B cell (primary cell): ENCODE results near the gene C3orf38. TPM values are rescaled to one million over a fixed set of nuclear protein-coding genes. Genes with fewer than 3 reads are reported as not detected.

Experiments used
- ATAC-seq: fragments of 200-7000 bp; cut with Tn5 transposase; one replicate; pipeline ENCODE4 v1.10.0; 2021; ENCODE audit warnings: low read depth, mild to moderate bottlenecking, moderate number of reproducible peaks, moderate library complexity
- CTCF ChIA-PET: fragments of 350-600 bp; sonication (Branson Sonifier 250); formaldehyde crosslinking; loops from one replicate; lab custom pipeline; 2021; ENCODE audit warnings: antibody characterized with exemption, inconsistent platforms; lab: Charles Lee
- POLR2A ChIA-PET: fragments of 350-600 bp; sonication (Branson Sonifier 250); formaldehyde crosslinking; loops from one replicate; lab custom pipeline; 2021; ENCODE audit warnings: antibody characterized with exemption; lab: Charles Lee
- DNase-seq: peaks from one replicate; pipeline ENCODE4 v3.0.0; 2013
- H2AFZ ChIP-seq: 2 replicates; pipeline ENCODE4 v1.6.1; 2012; ENCODE audit warnings: mild to moderate bottlenecking, low read depth, low read length; ENCODE audit not compliant: insufficient read depth, poor library complexity, severe bottlenecking
- H3K27ac ChIP-seq, 2 donors: 1 replicate in 1 of 2; 2 replicates in 1 of 2; pipeline ENCODE4 v1.5.1; 2012 to 2013; ENCODE audit warnings: low read length in 2 of 2, mild to moderate bottlenecking in 2 of 2, moderate library complexity in 1 of 2
- H3K27me3 ChIP-seq, 4 experiments: fragments of 200-600 bp in 1 of 4; sonication (generic) in 1 of 4; replicated peaks in 1 of 4; 1 replicate in 2 of 4; 2 replicates in 2 of 4; pipeline versions ENCODE4 v1.6.1 to v1.7.0; 2013 to 2016; ENCODE audit warnings: low read length in 3 of 4, mild to moderate bottlenecking in 2 of 4, mixed read lengths in 1 of 4, moderate library complexity in 1 of 4; ENCODE audit not compliant: insufficient read depth in 4 of 4, control insufficient read depth in 3 of 4; ENCODE audit errors: control extremely low read depth in 1 of 4
- H3K36me3 ChIP-seq, 2 experiments: replicated peaks in 1 of 2; 1 replicate in 1 of 2; 2 replicates in 1 of 2; pipeline versions ENCODE4 v1.6.1 to v1.7.1; 2013; ENCODE audit warnings: low read length in 1 of 2; ENCODE audit not compliant: insufficient read depth in 2 of 2, control insufficient read depth in 1 of 2; ENCODE audit errors: control extremely low read depth in 1 of 2, extremely low read depth in 1 of 2
- H3K4me1 ChIP-seq, 2 donors: fragments of 200-600 bp in 1 of 2; sonication (generic) in 1 of 2; 1 replicate in 1 of 2; 2 replicates in 1 of 2; pipeline versions ENCODE4 v1.5.1 to v1.6.1; 2013 to 2017; ENCODE audit warnings: low read length in 2 of 2; ENCODE audit not compliant: control insufficient read depth in 2 of 2, insufficient read depth in 2 of 2
- H3K4me2 ChIP-seq: replicated peaks from 2 replicates; pipeline ENCODE3; 2012; ENCODE audit warnings: mild to moderate bottlenecking, low read depth, low read length; ENCODE audit not compliant: poor library complexity, severe bottlenecking
- H3K4me3 ChIP-seq, 5 experiments: fragments of 200-600 bp in 1 of 5; sonication (generic) in 1 of 5; 1 replicate in 3 of 5; 2 replicates in 2 of 5; pipeline versions ENCODE4 v1.5.1 to v1.7.0; 2011 to 2016; ENCODE audit warnings: low read length in 4 of 5, mild to moderate bottlenecking in 4 of 5, low read depth in 2 of 5, control low read depth in 1 of 5, moderate library complexity in 1 of 5; ENCODE audit not compliant: insufficient read depth in 1 of 5; ENCODE audit errors: control extremely low read depth in 1 of 5, extremely low read depth in 1 of 5
- H3K79me2 ChIP-seq: fragments of 200-600 bp; sonication (generic); one replicate; pipeline ENCODE4 v1.6.0; 2016; ENCODE audit warnings: low read length; ENCODE audit not compliant: control insufficient read depth, insufficient read depth
- H3K9ac ChIP-seq: fragments of 200-600 bp; sonication (generic); 2 replicates; pipeline ENCODE4 v1.6.1; 2017; ENCODE audit warnings: mild to moderate bottlenecking, low read length, moderate library complexity
- H3K9me3 ChIP-seq, 3 donors: one replicate each; pipeline versions ENCODE4 v1.6.1 to v1.7.1; 2013; ENCODE audit warnings: low read length in 2 of 3; ENCODE audit not compliant: control insufficient read depth in 2 of 3, insufficient read depth in 1 of 3; ENCODE audit errors: control extremely low read depth in 1 of 3
- H4K20me1 ChIP-seq: 2 replicates; pipeline ENCODE4 v1.6.0; 2012; ENCODE audit warnings: mild to moderate bottlenecking, low read length; ENCODE audit not compliant: insufficient read depth, control insufficient read depth, poor library complexity, severe bottlenecking
- H3K27ac Mint-ChIP-seq: one replicate; pipeline ENCODE4 v1.8.0; 2021; ENCODE audit warnings: mixed read lengths
- H3K27me3 Mint-ChIP-seq: one replicate; pipeline ENCODE4 v1.8.0; 2021; ENCODE audit warnings: mixed read lengths
- H3K4me1 Mint-ChIP-seq: one replicate; pipeline ENCODE4 v1.8.0; 2021; ENCODE audit warnings: mixed read lengths
- H3K4me3 Mint-ChIP-seq: one replicate; pipeline ENCODE4 v1.8.0; 2021; ENCODE audit warnings: mixed read lengths
- H3K9me3 Mint-ChIP-seq: one replicate; pipeline ENCODE4 v1.8.0; 2022; ENCODE audit warnings: mixed read lengths; ENCODE audit not compliant: insufficient read depth
- CTCF ChIP-seq: fragments of 200-600 bp; IDR thresholded peaks from one replicate; pipeline ENCODE4 v1.8.0; 2022; ENCODE audit warnings: antibody characterized with exemption, mild to moderate bottlenecking
- EZH2 ChIP-seq: IDR thresholded peaks from 2 replicates; pipeline ENCODE4 v1.6.1; 2012; ENCODE audit warnings: borderline replicate concordance, low read depth, mild to moderate bottlenecking, moderate library complexity, low read length; ENCODE audit not compliant: insufficient read depth, poor library complexity, severe bottlenecking
- WGBS: methylation state at CpG from one replicate; pipeline ENCODE4 v1.1.5; 2013; ENCODE audit warnings: missing lambda C conversion rate; ENCODE audit not compliant: insufficient coverage; 5-methylcytosine and 5-hydroxymethylcytosine counted together
- intact Hi-C: fragments of 100-400 bp; cut with micrococcal nuclease; formaldehyde crosslinking; loops from one replicate; pipeline ENCODE4 v1.10.0; 2022
- polyA minus RNA-seq: library from RNA; depleted of rRNA, polyadenylated mRNA; stranded (reverse); fragments of >200 nt; gene quantifications from 2 replicates; pipeline ENCODE4 v1.2.3, GENCODE V29; 2012
- polyA plus RNA-seq: library from polyadenylated mRNA; depleted of rRNA; stranded (reverse); fragments of >200 nt; gene quantifications from 2 replicates; pipeline ENCODE4 v1.2.3, GENCODE V29; 2012
- total RNA-seq, 2 donors: library from RNA; stranded (reverse); fragments of 120-200 nt in 1 of 2; gene quantifications; 1 replicate in 1 of 2; 2 replicates in 1 of 2; pipeline versions ENCODE4 v1.2.3 to v1.2.4, GENCODE V29; 2013 to 2022

C3orf38 gene
- total RNA-seq (42.5 and 50.0 TPM in 2 replicates), polyA plus RNA-seq (19.8 and 21.7 TPM in 2 replicates), polyA minus RNA-seq (20.5 and 28.5 TPM in 2 replicates)
- 52.7 TPM for total RNA-seq (2013)

GRCh38 chr3:88149509-88150362, at the start of gene C3orf38:
Gene C3orf38 (plus strand): TSS chr3:88149959. CDS start chr3:88150053, 94 bp downstream.
- intact Hi-C loops, result loop anchor here (1.0 to 5.0 kb wide), 3 partner anchors 37 to 922 kb away; partner anchors contain the start of genes CGGBP1, CHMP2B and ZNF654
- CTCF ChIA-PET, result interaction anchor here (0.8 to 3.0 kb wide), 6 partner anchors 16 to 799 kb away, joined by 3 to 10 read pairs (median 3); no protein-coding TSS in a partner anchor
- H4K20me1 ChIP-seq, result peaks cover 3% of the 10 kb centered on the region
- TF ChIP-seq CTCF (no peak), EZH2 (no peak)
- peak within 1 kb of the TSS; percentile 97 for H3K9ac ChIP-seq
- peak within 1 kb of the TSS; percentile 99 for H3K27ac Mint-ChIP-seq
- no peaks in the 10 kb centered on the region for H3K27me3 Mint-ChIP-seq
- no peaks in the 10 kb centered on the region for H3K9me3 Mint-ChIP-seq
- H3K4me3 Mint-ChIP-seq, result peak within 1 kb of the TSS; percentile 99
- POLR2A ChIA-PET, result interaction anchor here (0.6 to 2.5 kb wide), 2 partner anchors 16 to 91 kb away, joined by 4 to 25 read pairs; partner anchors contain the start of genes CGGBP1 and ZNF654
- H3K9me3 ChIP-seq, result no peaks in the 10 kb centered on the region
- H3K27ac ChIP-seq, result peak within 1 kb of the TSS; percentile 93 to 98
- peak within 1 kb of the TSS; percentile 94 for H2AFZ ChIP-seq
- peaks cover 25 to 33% of the 10 kb centered on the region in 2 donors for H3K4me1 ChIP-seq
- H3K4me1 Mint-ChIP-seq, result peaks cover 35% of the 10 kb centered on the region
- peak; percentile 90 for DNase-seq
- WGBS, result under 1% methylated on average over 53 of the region's 57 CpGs
- ATAC-seq, result peak; percentile 88
- peaks cover 49% of the 10 kb centered on the region for H3K79me2 ChIP-seq
- no peaks in the 10 kb centered on the region for H3K27me3 ChIP-seq
- H3K4me3 ChIP-seq, result peak within 1 kb of the TSS; percentile 88 to 100 (median 95)
- H3K4me2 ChIP-seq, result peak within 1 kb of the TSS; percentile 94
- peaks cover 0 to 13% of the 10 kb centered on the region in 2 experiments for H3K36me3 ChIP-seq
